ENCODE measurements around the gene SCYGR7. TPM values are rescaled to one million over a fixed set of nuclear protein-coding genes. Genes with fewer than 3 reads are reported as not detected.
"Not testable (repeated sequence)": the region's sequence is repeated elsewhere in the genome, so short reads cannot be mapped to it uniquely, and the experiment has no call there.

The SCYGR7 gene
- total and polyA plus RNA-seq, 2 donors (not counting 1 experiment from before 2014, with no cell fraction given) = not detected

GRCh38 chr2:227720680-227721079, 7.5 kb upstream of the SCYGR7 start:
- no peak for ATAC-seq (ENCODE audit: low read depth)
- Histone ChIP-seq H3K9me3 (ENCODE audit: control extremely low read depth in 1 of 3, control insufficient read depth in 2 of 3, insufficient read depth in 1 of 3, low read length in 2 of 3) (peaks cover 0 to 6% (median 0%) of the 10 kb centered on the region in 3 donors), H3K4me2 (replicated peaks; ENCODE audit: low read depth, low read length, poor library complexity, severe bottlenecking) (no peak overlapping the region), H3K27me3 (replicated peaks in 1 of 4; ENCODE audit: control extremely low read depth in 1 of 4, control insufficient read depth in 3 of 4, insufficient read depth in 4 of 4, low read length in 3 of 4) (peaks cover 0 to 11% (median 7%) of the 10 kb centered on the region in 4 experiments), H3K4me3 (ENCODE audit: control extremely low read depth in 1 of 5, extremely low read depth in 1 of 5, insufficient read depth in 1 of 5, low read depth in 2 of 5, low read length in 4 of 5) (no peak overlapping the region), H3K4me1 (ENCODE audit: control insufficient read depth in 2 of 2, insufficient read depth in 2 of 2, low read length in 2 of 2) (peaks cover 5% of the 10 kb centered on the region in 2 donors), H4K20me1 (ENCODE audit: control insufficient read depth, insufficient read depth, low read length, poor library complexity, severe bottlenecking) (no peaks in the 10 kb centered on the region), H3K27ac (ENCODE audit: low read length in 2 of 2) (no peak overlapping the region), H3K79me2 (ENCODE audit: control insufficient read depth, insufficient read depth, low read length) (no peaks in the 10 kb centered on the region), H3K36me3 (replicated peaks in 1 of 2; ENCODE audit: control extremely low read depth in 1 of 2, control insufficient read depth in 1 of 2, extremely low read depth in 1 of 2, insufficient read depth in 2 of 2, low read length in 1 of 2) (no peaks in the 10 kb centered on the region), H2AFZ (ENCODE audit: insufficient read depth, low read depth, low read length, poor library complexity, severe bottlenecking) (no peak overlapping the region), H3K9ac (ENCODE audit: low read length) (no peak overlapping the region)
- Mint-ChIP-seq H3K9me3 (ENCODE audit: insufficient read depth) (no peaks in the 10 kb centered on the region), H3K4me1 (peaks cover 2% of the 10 kb centered on the region), H3K4me3 (no peak overlapping the region), H3K27ac (no peak overlapping the region), H3K27me3 (peaks cover 28% of the 10 kb centered on the region)
- intact Hi-C loops (cut with micrococcal nuclease) = no loop called here
- ChIA-PET CTCF (no interaction called here), POLR2A (no interaction called here)
- no peak for TF ChIP-seq EZH2 (IDR thresholded peaks at IDR 0.05; ENCODE audit: borderline replicate concordance, insufficient read depth, low read depth, low read length, poor library complexity, severe bottlenecking)
- TF ChIP-seq, protein P1, sequence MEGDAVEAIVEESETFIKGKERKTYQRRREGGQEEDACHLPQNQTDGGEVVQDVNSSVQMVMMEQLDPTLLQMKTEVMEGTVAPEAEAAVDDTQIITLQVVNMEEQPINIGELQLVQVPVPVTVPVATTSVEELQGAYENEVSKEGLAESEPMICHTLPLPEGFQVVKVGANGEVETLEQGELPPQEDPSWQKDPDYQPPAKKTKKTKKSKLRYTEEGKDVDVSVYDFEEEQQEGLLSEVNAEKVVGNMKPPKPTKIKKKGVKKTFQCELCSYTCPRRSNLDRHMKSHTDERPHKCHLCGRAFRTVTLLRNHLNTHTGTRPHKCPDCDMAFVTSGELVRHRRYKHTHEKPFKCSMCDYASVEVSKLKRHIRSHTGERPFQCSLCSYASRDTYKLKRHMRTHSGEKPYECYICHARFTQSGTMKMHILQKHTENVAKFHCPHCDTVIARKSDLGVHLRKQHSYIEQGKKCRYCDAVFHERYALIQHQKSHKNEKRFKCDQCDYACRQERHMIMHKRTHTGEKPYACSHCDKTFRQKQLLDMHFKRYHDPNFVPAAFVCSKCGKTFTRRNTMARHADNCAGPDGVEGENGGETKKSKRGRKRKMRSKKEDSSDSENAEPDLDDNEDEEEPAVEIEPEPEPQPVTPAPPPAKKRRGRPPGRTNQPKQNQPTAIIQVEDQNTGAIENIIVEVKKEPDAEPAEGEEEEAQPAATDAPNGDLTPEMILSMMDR (IDR thresholded peaks at IDR 0.05) = no peak
- no peak for DNase-seq
- whole genome bisulfite sequencing (ENCODE audit: insufficient coverage) = 93% methylated on average over 4 of the region's 4 CpGs

DNA sequence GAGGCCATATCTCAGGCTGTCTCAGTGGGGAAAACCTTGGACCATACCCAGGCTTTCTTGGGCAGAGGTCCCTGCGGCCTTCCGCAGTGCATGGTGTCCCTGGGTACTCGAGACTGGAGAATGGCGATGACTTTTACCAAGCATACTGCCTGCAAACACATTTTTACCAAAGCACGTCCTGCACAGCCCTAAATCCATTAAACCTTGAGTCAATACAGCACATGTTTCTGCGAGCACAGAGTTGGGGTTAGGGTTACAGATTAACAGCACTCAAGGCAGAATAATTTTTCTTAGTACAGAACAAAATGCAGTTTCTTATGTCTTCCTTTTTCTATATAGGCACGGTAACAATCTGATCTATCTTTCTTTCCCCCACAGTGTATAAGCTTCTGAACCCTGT, 5.3 kb upstream of the SCYGR7 start:
- H3K9ac ChIP-seq (ENCODE audit: low read length); H3K4me3 Mint-ChIP-seq; CTCF ChIA-PET; POLR2A ChIA-PET; H3K27me3 ChIP-seq (replicated peaks in 1 of 4; ENCODE audit: control extremely low read depth in 1 of 4, control insufficient read depth in 3 of 4, insufficient read depth in 4 of 4, low read length in 3 of 4); ATAC-seq (ENCODE audit: low read depth); H2AFZ ChIP-seq (ENCODE audit: insufficient read depth, low read depth, low read length, poor library complexity, severe bottlenecking); H3K4me3 ChIP-seq (ENCODE audit: control extremely low read depth in 1 of 5, extremely low read depth in 1 of 5, insufficient read depth in 1 of 5, low read depth in 2 of 5, low read length in 4 of 5); H3K9me3 ChIP-seq (ENCODE audit: control extremely low read depth in 1 of 3, control insufficient read depth in 2 of 3, insufficient read depth in 1 of 3, low read length in 2 of 3); intact Hi-C loops (cut with micrococcal nuclease); H3K9me3 Mint-ChIP-seq (ENCODE audit: insufficient read depth); H3K27ac Mint-ChIP-seq; DNase-seq; H4K20me1 ChIP-seq (ENCODE audit: control insufficient read depth, insufficient read depth, low read length, poor library complexity, severe bottlenecking); H3K36me3 ChIP-seq (replicated peaks in 1 of 2; ENCODE audit: control extremely low read depth in 1 of 2, control insufficient read depth in 1 of 2, extremely low read depth in 1 of 2, insufficient read depth in 2 of 2, low read length in 1 of 2); H3K27ac ChIP-seq (ENCODE audit: low read length in 2 of 2); H3K79me2 ChIP-seq (ENCODE audit: control insufficient read depth, insufficient read depth, low read length); H3K4me2 ChIP-seq (replicated peaks; ENCODE audit: low read depth, low read length, poor library complexity, severe bottlenecking); H3K4me1 ChIP-seq (ENCODE audit: control insufficient read depth in 2 of 2, insufficient read depth in 2 of 2, low read length in 2 of 2); H3K4me1 Mint-ChIP-seq: not testable (repeated sequence)
- H3K27me3 Mint-ChIP-seq = peaks cover 19% of the 10 kb centered on the region
- 92% methylated on average over 2 of the region's 7 CpGs for WGBS (ENCODE audit: insufficient coverage)

All from B cell (primary cell).